Gastroesophageal sphincter (tissue), 3 donors: ENCODE measurements around the gene UBE2G2.

Source experiments
- POLR2A ChIP-seq, 2 donors: fragments of 450-650 bp; IDR thresholded peaks; one replicate each; pipeline ENCODE4 v1.6.1; 2017; ENCODE audit warnings: antibody characterized with exemption in 2 of 2, mild to moderate bottlenecking in 2 of 2, moderate library complexity in 1 of 2
- POLR2AphosphoS5 ChIP-seq: sonication (generic); formaldehyde crosslinking; IDR thresholded peaks from one replicate; pipeline ENCODE4 v1.6.1; 2017; ENCODE audit warnings: antibody characterized with exemption
- TF ChIP-seq, protein P1 (sequence below), 4 experiments: fragments of 200-600 bp in 2 of 4; fragments of 450-650 bp in 2 of 4; sonication (generic) in 1 of 4; IDR thresholded peaks; one replicate each; pipeline ENCODE4 v1.5.1; 2017 to 2019; ENCODE audit warnings: antibody characterized with exemption in 4 of 4, mild to moderate bottlenecking in 2 of 4, moderate library complexity in 2 of 4

GRCh38 chr21:44727757-44728156 is 73.9 kb downstream of the UBE2G2 start:
- TF ChIP-seq, protein P1, sequence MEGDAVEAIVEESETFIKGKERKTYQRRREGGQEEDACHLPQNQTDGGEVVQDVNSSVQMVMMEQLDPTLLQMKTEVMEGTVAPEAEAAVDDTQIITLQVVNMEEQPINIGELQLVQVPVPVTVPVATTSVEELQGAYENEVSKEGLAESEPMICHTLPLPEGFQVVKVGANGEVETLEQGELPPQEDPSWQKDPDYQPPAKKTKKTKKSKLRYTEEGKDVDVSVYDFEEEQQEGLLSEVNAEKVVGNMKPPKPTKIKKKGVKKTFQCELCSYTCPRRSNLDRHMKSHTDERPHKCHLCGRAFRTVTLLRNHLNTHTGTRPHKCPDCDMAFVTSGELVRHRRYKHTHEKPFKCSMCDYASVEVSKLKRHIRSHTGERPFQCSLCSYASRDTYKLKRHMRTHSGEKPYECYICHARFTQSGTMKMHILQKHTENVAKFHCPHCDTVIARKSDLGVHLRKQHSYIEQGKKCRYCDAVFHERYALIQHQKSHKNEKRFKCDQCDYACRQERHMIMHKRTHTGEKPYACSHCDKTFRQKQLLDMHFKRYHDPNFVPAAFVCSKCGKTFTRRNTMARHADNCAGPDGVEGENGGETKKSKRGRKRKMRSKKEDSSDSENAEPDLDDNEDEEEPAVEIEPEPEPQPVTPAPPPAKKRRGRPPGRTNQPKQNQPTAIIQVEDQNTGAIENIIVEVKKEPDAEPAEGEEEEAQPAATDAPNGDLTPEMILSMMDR (IDR thresholded peaks at IDR 0.05): no peak
- TF ChIP-seq POLR2A (IDR thresholded peaks at IDR 0.05) (no peak), POLR2AphosphoS5 (no peak)
